Testis (tissue), 2 donors: Measurements from ENCODE around the gene PRPF38A.

Experiments used
- CTCF ChIP-seq, 3 experiments: fragments of 450-650 bp in 2 of 3; fragments of 200-600 bp in 1 of 3; sonication (generic) in 1 of 3; IDR thresholded peaks; one replicate each; pipeline ENCODE4 v1.5.1; 2016 to 2019; ENCODE audit warnings: antibody characterized with exemption in 3 of 3, mild to moderate bottlenecking in 2 of 3, moderate library complexity in 1 of 3
- POLR2A ChIP-seq: fragments of 450-650 bp; IDR thresholded peaks from one replicate; pipeline ENCODE4 v1.6.1; 2017; ENCODE audit warnings: antibody characterized with exemption, mild to moderate bottlenecking, moderate library complexity

- TF ChIP-seq CTCF (IDR thresholded peaks at IDR 0.05) (no peak), POLR2A (no peak)
Observed at GRCh38 chr1:52424813-52425212, 20.4 kb downstream of the PRPF38A start.
